Hematopoietic multipotent progenitor cell treated with erythropoietin and hydrocortisone succinate and interleukin-3 and kit ligand, for 8 days (in vitro differentiated cells): Measurements from ENCODE around the gene CEACAM19.

Source experiments
- DNase-seq: peaks from one replicate; pipeline ENCODE4 v3.0.0-alpha.2; 2015

Gene CEACAM19

DNA sequence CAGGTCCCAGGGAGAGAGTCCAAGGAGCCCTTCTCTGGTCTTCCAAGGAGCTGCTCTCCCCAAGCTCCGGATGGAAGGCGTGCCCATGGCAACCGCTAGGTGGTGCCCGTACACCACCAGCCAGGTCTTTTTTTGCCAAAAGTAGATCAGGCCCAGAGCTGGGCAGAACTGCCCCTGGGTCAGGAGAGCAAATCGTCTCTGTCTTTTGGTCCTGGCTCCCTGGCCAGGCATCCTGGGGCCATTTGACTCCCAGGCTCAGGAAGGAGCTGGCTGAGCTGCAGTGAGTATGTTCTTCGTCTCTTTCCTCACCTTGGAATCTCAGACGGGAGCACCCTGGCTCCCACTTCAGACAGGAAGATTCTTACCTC, 52.7 kb downstream of the CEACAM19 start:
- DNase-seq: peak; percentile 81

DNA sequence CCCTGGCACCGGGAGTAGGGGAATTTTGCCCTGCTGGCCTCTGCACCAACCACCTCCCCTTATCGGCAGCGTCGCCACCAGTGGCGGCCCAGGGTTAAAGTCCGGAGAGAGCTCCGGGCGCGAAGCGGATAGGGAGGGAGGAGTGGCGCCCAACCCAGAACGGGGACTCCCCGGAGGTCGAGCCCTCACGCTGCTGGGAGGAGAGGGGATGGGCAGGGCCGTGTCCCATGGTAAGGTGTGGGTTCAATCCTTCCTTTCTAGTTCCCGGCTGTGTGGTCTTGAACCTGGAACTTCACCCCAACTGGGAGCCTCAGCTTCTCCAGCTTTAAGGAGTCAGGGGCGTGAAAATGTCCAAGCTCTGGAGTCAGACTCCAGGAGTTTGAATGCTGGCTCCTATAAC, 54.0 kb downstream of the CEACAM19 start:
- DNase-seq: no peak

DNA sequence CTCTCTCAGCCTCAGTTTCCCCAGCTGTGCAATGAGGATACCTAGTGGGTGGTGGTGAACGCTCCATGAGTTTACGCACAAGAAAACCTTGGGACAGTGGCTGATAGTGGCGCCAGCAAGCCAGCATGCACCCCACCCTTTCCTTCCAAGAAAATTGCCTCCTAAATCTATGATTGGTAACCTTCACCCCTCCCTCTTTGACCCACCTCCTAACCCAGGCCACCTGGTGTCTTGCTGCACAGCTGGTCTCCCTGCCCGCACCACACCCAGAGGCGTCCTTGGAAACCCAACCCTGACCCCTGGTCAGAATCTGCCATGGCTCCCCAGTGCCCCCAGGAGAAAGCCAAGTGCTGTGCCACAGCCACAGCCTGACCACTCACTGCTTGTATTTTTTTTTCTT, 54.4 kb downstream of the CEACAM19 start:
- no peak for DNase-seq

DNA sequence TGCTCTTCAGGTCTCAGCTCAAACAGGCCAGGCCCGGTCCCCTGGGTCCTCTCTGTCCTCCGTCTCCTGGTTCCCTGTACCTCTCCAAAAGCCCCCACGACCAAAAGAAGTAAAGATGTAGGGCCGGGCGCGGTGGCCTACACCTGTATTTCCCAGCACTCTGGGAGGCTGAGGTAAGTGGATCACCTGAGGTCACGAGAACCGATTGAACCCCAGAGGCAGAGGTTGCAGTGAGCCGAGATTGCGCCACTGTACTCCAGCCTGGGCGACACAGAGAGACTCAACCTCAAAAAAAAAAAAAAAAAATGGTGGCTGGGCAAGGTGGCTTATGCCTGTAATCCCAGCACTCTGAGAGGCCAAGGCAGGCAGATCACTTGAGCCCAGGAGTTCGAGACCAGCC, 55.2 kb downstream of the CEACAM19 start:
- no peak for DNase-seq

DNA sequence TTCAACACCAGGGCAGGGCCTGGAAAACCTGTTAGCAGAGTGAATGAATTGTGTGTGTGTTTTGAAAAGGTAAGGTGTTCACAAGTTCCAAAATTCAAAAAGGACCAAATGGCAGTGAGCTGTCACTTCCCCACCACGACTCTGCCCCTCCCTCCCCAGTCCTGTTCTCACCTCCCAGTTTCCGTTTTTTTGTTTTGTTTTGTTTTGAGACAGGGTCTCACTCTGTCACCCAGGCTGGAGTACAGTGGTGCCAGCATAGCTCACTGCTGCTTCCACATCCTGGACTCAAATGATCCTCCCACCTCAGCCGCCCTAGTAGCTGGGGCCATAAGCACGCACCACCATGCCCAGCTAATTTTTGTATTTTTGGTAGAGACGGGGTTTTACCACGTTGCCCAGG, 56.9 kb downstream of the CEACAM19 start:
- DNase-seq: no peak

DNA sequence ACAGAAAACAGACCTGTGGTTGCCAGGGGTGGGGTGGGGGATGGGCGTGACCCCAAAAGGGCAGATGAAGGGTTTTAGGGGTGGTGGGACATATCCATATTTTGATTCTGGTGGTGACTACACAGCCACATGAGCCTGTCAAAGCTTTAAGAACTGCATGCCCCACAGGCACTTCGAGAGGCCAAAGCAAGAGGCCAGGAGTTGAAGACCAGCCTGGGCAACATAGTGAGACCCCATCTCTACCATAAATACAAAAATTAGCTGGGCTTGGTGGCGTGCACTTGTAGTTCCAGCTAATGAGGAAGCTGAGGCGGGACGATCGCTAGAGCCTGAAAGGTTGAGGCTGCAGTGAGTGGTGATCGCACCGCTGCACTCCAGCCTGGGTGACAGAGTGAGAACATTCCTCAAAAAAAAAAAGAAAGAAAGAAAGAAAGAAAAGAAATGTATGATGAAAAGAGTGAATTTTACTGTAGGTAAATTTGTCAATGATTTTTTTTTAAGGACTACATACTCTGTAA, 58.3 kb downstream of the CEACAM19 start:
- DNase-seq: no peak

DNA sequence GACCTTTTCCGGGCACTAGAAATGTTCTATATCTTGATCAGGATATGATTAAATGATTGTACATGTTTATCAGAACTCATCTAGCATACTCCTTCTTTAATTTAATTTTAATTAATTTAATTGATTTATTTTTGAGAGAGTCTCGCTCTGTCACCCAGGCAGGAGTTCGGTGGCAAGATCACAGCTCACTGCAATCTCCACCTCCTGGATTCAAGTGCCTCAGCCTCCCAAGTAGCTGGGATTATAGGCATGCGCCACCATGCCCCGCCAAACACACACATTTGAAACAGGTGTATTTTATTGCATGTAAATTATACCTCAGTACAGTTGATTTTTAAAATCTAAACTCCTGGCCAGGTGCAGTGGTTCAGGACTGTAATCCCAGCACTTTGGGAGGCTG, 59.8 kb downstream of the CEACAM19 start:
- DNase-seq: no peak

DNA sequence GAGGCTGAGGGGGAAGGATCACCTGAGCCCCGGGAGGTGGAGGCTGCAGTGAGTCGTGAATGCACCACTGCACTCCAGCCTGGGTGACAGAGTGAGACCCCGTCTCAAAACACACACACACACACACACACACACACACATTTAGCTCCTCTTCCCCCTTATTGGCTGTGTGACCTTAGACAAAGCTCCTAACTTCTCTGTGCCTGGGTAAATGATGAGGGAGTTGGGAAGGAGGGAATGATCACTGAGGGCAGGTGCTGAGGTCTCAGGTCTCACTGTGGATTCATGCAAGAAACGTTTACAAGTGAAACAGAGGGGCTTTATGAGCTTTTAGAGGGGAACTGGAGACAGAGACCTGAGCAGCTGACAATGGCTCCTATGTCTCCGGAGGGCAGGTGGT, 60.3 kb downstream of the CEACAM19 start:
- no peak for DNase-seq

DNA sequence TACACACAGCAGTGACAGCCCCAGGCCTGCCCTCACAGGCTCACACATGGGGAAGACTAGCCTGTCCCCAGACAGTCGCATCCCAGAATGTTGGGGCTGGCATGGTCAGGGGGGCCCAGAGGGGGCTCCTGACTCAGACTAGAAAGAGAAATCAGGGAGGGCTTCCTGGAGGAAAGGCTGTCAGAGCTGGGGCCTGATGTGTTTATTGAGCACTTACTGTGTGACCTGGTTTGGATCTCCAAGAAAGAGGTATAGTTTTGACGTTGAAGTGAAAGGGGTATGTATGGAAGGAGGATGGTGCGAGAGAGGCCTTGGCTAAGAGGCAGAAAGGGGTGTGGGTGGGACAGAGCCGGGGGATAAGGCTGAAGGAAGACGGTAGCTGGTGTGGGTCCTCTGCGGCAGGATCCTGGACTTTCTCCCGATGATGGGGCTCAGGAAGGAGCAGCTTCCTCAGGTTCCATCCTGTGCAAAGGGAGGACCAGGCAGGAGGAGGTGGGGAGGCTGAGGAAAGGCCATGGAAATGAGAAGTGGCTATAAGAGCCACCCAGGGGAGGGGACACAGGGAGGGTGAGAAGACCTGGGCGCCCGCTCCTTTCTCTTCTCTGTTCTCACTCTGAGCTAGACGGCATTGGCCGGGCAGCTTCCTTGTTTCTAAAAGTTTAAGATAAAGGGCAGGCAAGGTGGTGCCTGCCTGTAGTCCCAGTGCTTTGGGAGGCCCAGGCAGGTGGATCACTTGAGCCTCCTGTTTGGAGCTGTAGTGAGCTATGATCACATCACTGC, 61.1 kb downstream of the CEACAM19 start:
- DNase-seq: no peak
